Measurements from ENCODE around the gene KPNA6.
"Not testable (repeated sequence)": the region's sequence is repeated elsewhere in the genome, so short reads cannot be mapped to it uniquely, and the experiment has no call there.

KPNA6 gene

GRCh38 chr1:32107742-32108661 lies at the start of gene KPNA6:
Gene KPNA6 (plus strand): TSS chr1:32108056. CDS start chr1:32108131, 75 bp downstream.
- TF ChIP-seq CTCF (conservative IDR thresholded peaks at IDR 0.05; ENCODE audit: low read length), result no peak
- peak; percentile 98 for DNase-seq (ENCODE audit: low read depth)

GRCh38 chr1:32060914-32061313 lies 46.9 kb upstream of the KPNA6 start:
- no peak for TF ChIP-seq CTCF (conservative IDR thresholded peaks at IDR 0.05; ENCODE audit: low read length)
- no peak overlapping the region for H3K4me3 ChIP-seq (ENCODE audit: low read length)
- no peak for DNase-seq (ENCODE audit: low read depth)

More at GRCh38 chr1:32107742-32108661, at the start of gene KPNA6:
- H3K4me3 ChIP-seq (ENCODE audit: low read length), result peak within 1 kb of the TSS; percentile 97

GRCh38 chr1:32062867-32063230 lies 45.0 kb upstream of the KPNA6 start:
- no peak overlapping the region for H3K4me3 ChIP-seq (ENCODE audit: low read length)
- TF ChIP-seq CTCF (conservative IDR thresholded peaks at IDR 0.05; ENCODE audit: low read length), result no peak
- DNase-seq (ENCODE audit: low read depth), result peak; percentile 47

- TF ChIP-seq CTCF (conservative IDR thresholded peaks at IDR 0.05; ENCODE audit: low read length), result peak; percentile 76
- DNase-seq (ENCODE audit: low read depth), result peak; percentile 74
- H3K4me3 ChIP-seq (ENCODE audit: low read length), result no peak overlapping the region
These were observed 44.6 kb upstream of the KPNA6 start for GRCh38 chr1:32063261-32063681.

- not testable (repeated sequence) for H3K4me3 ChIP-seq (ENCODE audit: low read length)
These were observed 42.0 kb upstream of the KPNA6 start for GRCh38 chr1:32065613-32066488.

GRCh38 chr1:32066489-32066873 lies 41.4 kb upstream of the KPNA6 start:
- DNase-seq (ENCODE audit: low read depth), result peak; percentile 77
- H3K4me3 ChIP-seq (ENCODE audit: low read length), result no peak overlapping the region
- TF ChIP-seq CTCF (conservative IDR thresholded peaks at IDR 0.05; ENCODE audit: low read length), result no peak

More at GRCh38 chr1:32065613-32066488, 42.0 kb upstream of the KPNA6 start:
- not testable (repeated sequence) for DNase-seq (ENCODE audit: low read depth)

- H3K4me3 ChIP-seq (ENCODE audit: low read length), result no peak overlapping the region
- DNase-seq (ENCODE audit: low read depth), result peak; percentile 79
- TF ChIP-seq CTCF (conservative IDR thresholded peaks at IDR 0.05; ENCODE audit: low read length), result no peak
These were observed 38.8 kb upstream of the KPNA6 start for GRCh38 chr1:32068957-32069588.
